ENCODE results near the gene RASAL1.
"Not testable (repeated sequence)": the region's sequence is repeated elsewhere in the genome, so short reads cannot be mapped to it uniquely, and the experiment has no call there.

Gene RASAL1

GRCh38 chr12:113161415-113162016 is 26.0 kb upstream of the RASAL1 start:
- no peak for DNase-seq

- no peak for DNase-seq
Observed at GRCh38 chr12:113159937-113160336, 24.4 kb upstream of the RASAL1 start.

- DNase-seq = no peak
Observed at GRCh38 chr12:113158439-113159203, 23.1 kb upstream of the RASAL1 start.

GRCh38 chr12:113157218-113157859 is 21.8 kb upstream of the RASAL1 start:
- DNase-seq = no peak

- DNase-seq = no peak
Observed at GRCh38 chr12:113155646-113156045, 20.1 kb upstream of the RASAL1 start.

- no peak for DNase-seq
Observed at GRCh38 chr12:113155060-113155459, 19.5 kb upstream of the RASAL1 start.

- peak; percentile 35 for DNase-seq
Observed at GRCh38 chr12:113154351-113154973, 18.9 kb upstream of the RASAL1 start.

- DNase-seq = peak; percentile 67
Observed at GRCh38 chr12:113152835-113153814, 17.6 kb upstream of the RASAL1 start.

- no peak for DNase-seq
Observed at GRCh38 chr12:113152196-113152834, 16.8 kb upstream of the RASAL1 start.

GRCh38 chr12:113151655-113152054 is 16.1 kb upstream of the RASAL1 start:
- no peak for DNase-seq

GRCh38 chr12:113149361-113150150 is 14.0 kb upstream of the RASAL1 start, which contains the start of gene CFAP73:
CFAP73 (plus strand) TSS chr12:113149724; CDS start chr12:113149858, 134 bp downstream.
- no peak for DNase-seq

- DNase-seq = no peak
Observed at GRCh38 chr12:113146999-113147398, 11.4 kb upstream of the RASAL1 start.

GRCh38 chr12:113145720-113146551 is 10.4 kb upstream of the RASAL1 start:
- DNase-seq = no peak

GRCh38 chr12:113144806-113145205 is 9.2 kb upstream of the RASAL1 start:
- no peak for DNase-seq

- no peak for DNase-seq
Observed at GRCh38 chr12:113143959-113144358, 8.4 kb upstream of the RASAL1 start.

GRCh38 chr12:113142886-113143332 is 7.3 kb upstream of the RASAL1 start:
- DNase-seq = no peak

- DNase-seq = no peak
Observed at GRCh38 chr12:113142173-113142885, 6.8 kb upstream of the RASAL1 start.

- DNase-seq = not testable (repeated sequence)
Observed at GRCh38 chr12:113141716-113142115, 6.2 kb upstream of the RASAL1 start.

- DNase-seq = no peak
Observed at GRCh38 chr12:113140706-113141105, 5.1 kb upstream of the RASAL1 start.
